Testis (tissue), 3 donors: ENCODE data around the gene STIM1. TPM values are rescaled to one million over a fixed set of nuclear protein-coding genes. Genes with fewer than 3 reads are reported as not detected.
"Not testable (repeated sequence)": the region's sequence is repeated elsewhere in the genome, so short reads cannot be mapped to it uniquely, and the experiment has no call there.

Source experiments
- DNase-seq: peaks from one replicate; pipeline ENCODE4 v3.0.0-alpha.2; 2019
- H3K27ac ChIP-seq, 2 donors: fragments of 200-600 bp; sonication (generic); one replicate each; pipeline ENCODE4 v1.5.1; 2019
- H3K27me3 ChIP-seq: fragments of 200-600 bp; sonication (generic); one replicate; pipeline ENCODE4 v1.5.1; 2019
- H3K36me3 ChIP-seq: fragments of 200-600 bp; sonication (generic); one replicate; pipeline ENCODE4 v1.5.1; 2017; ENCODE audit warnings: low read depth; ENCODE audit errors: missing control alignments
- H3K4me1 ChIP-seq: fragments of 200-600 bp; sonication (generic); one replicate; pipeline ENCODE4 v1.5.1; 2019
- H3K4me3 ChIP-seq, 2 donors: fragments of 200-600 bp; sonication (generic); one replicate each; pipeline ENCODE4 v1.5.1; 2017 to 2019
- H3K9me3 ChIP-seq: fragments of 200-600 bp; sonication (generic); one replicate; pipeline ENCODE4 v1.5.1; 2017
- CTCF ChIP-seq, 3 experiments: fragments of 450-650 bp in 2 of 3; fragments of 200-600 bp in 1 of 3; sonication (generic) in 1 of 3; IDR thresholded peaks; one replicate each; pipeline ENCODE4 v1.5.1; 2016 to 2019; ENCODE audit warnings: antibody characterized with exemption in 3 of 3, mild to moderate bottlenecking in 2 of 3, moderate library complexity in 1 of 3
- POLR2A ChIP-seq: fragments of 450-650 bp; IDR thresholded peaks from one replicate; pipeline ENCODE4 v1.6.1; 2017; ENCODE audit warnings: antibody characterized with exemption, mild to moderate bottlenecking, moderate library complexity
- WGBS, 2 donors: methylation state at CpG; one replicate each; pipeline ENCODE4 v1.1.5; 2018; 5-methylcytosine and 5-hydroxymethylcytosine counted together
- intact Hi-C: fragments of 100-400 bp; cut with DNase I; formaldehyde crosslinking; loops from one replicate; pipeline ENCODE4 v1.15.1; 2023; ENCODE audit warnings: low total_unique reads
- polyA plus RNA-seq: library from polyadenylated mRNA; stranded (reverse); fragments of 350-450 nt; fragmentation: Illumina TruSeq; extraction: RNeasy Lipid Tissue Mini Kit (QIAGEN cat#74804); gene quantifications from one replicate; pipeline ENCODE4 v1.2.3, GENCODE V29; 2014; ENCODE audit warnings: low read depth, low replicate concordance; ENCODE audit not compliant: insufficient read depth
- total RNA-seq, 2 donors: library from RNA; depleted of rRNA; stranded (reverse); fragments of >200 nt; gene quantifications; one replicate each; pipeline ENCODE4 v1.2.3, GENCODE V29; 2016

Gene STIM1
- total and polyA plus RNA-seq, 3 donors from 2014 or later, result 78.2 to 95.5 (median 87.1) TPM

- no peak overlapping the region for H3K4me3 ChIP-seq
- H3K9me3 ChIP-seq, result no peaks in the 10 kb centered on the region
- H3K27me3 ChIP-seq, result no peaks in the 10 kb centered on the region
- H3K36me3 ChIP-seq, result no peaks in the 10 kb centered on the region
- no peak for DNase-seq
- intact Hi-C loops, result no loop called here
- peaks cover 6% of the 10 kb centered on the region for H3K4me1 ChIP-seq
- WGBS, 2 donors, result 91 to 100% methylated on average over 1 of the region's 1 CpG
- no peak overlapping the region for H3K27ac ChIP-seq
- no peak for TF ChIP-seq CTCF (IDR thresholded peaks at IDR 0.05)
- no peak for TF ChIP-seq POLR2A
Measured at GRCh38 chr11:3809624-3809928, 45.9 kb upstream of the STIM1 start.

GRCh38 chr11:3810446-3810845 is 45.0 kb upstream of the STIM1 start:
- Histone ChIP-seq H3K27me3 (no peaks in the 10 kb centered on the region), H3K4me1 (peaks cover 6% of the 10 kb centered on the region), H3K4me3 (no peak overlapping the region), H3K27ac (no peak overlapping the region), H3K9me3 (no peaks in the 10 kb centered on the region), H3K36me3 (no peaks in the 10 kb centered on the region)
- no peak for DNase-seq
- no peak for TF ChIP-seq CTCF (IDR thresholded peaks at IDR 0.05)
- 79 to 80% methylated on average over 2 to 3 of the region's 3 CpGs for WGBS, 2 donors
- intact Hi-C loops, result no loop called here

GRCh38 chr11:3810951-3811350 is 44.5 kb upstream of the STIM1 start:
- no peak for TF ChIP-seq POLR2A
- no peak for TF ChIP-seq CTCF (IDR thresholded peaks at IDR 0.05)
- Histone ChIP-seq H3K27me3 (no peaks in the 10 kb centered on the region), H3K36me3 (no peaks in the 10 kb centered on the region), H3K4me1 (peaks cover 7% of the 10 kb centered on the region), H3K4me3 (no peak overlapping the region), H3K9me3 (no peaks in the 10 kb centered on the region), H3K27ac (no peak overlapping the region)
- intact Hi-C loops, result no loop called here
- no peak for DNase-seq
- WGBS, 2 donors, result 89 to 97% methylated on average over 4 of the region's 4 CpGs

GRCh38 chr11:3814832-3815231 is 40.6 kb upstream of the STIM1 start:
- H3K36me3 ChIP-seq, DNase-seq, intact Hi-C loops, H3K9me3 ChIP-seq, H3K4me3 ChIP-seq, H3K27me3 ChIP-seq, H3K4me1 ChIP-seq, H3K27ac ChIP-seq: not testable (repeated sequence)
- WGBS, 2 donors, result 93 to 94% methylated on average over 5 of the region's 5 CpGs

- peaks cover 5% of the 10 kb centered on the region for H3K4me1 ChIP-seq
- TF ChIP-seq POLR2A, result no peak
- H3K4me3 ChIP-seq, result no peak overlapping the region
- H3K27me3 ChIP-seq, result no peaks in the 10 kb centered on the region
- no peak for DNase-seq
- no peaks in the 10 kb centered on the region for H3K9me3 ChIP-seq
- intact Hi-C loops, result no loop called here
- 43 to 44% methylated on average over 3 to 4 of the region's 4 CpGs for WGBS, 2 donors
- no peak overlapping the region for H3K27ac ChIP-seq
- H3K36me3 ChIP-seq, result no peaks in the 10 kb centered on the region
Measured at GRCh38 chr11:3815845-3816244, 39.6 kb upstream of the STIM1 start.

GRCh38 chr11:3816673-3817072 is 38.8 kb upstream of the STIM1 start:
- no peak overlapping the region for H3K4me3 ChIP-seq
- peaks cover 5% of the 10 kb centered on the region for H3K4me1 ChIP-seq
- H3K9me3 ChIP-seq, result no peaks in the 10 kb centered on the region
- TF ChIP-seq POLR2A (no peak), CTCF (IDR thresholded peaks at IDR 0.05) (no peak)
- 83 to 100% methylated on average over 1 to 2 of the region's 2 CpGs for WGBS, 2 donors
- H3K27ac ChIP-seq, result no peak overlapping the region
- DNase-seq, result no peak
- no peaks in the 10 kb centered on the region for H3K36me3 ChIP-seq
- H3K27me3 ChIP-seq, result no peaks in the 10 kb centered on the region
- intact Hi-C loops, result no loop called here
